Glutamatergic neuron (in vitro differentiated cells): ENCODE data around the gene LRP1B. TPM values are rescaled to one million over a fixed set of nuclear protein-coding genes. Genes with fewer than 3 reads are reported as not detected.

Experiments used
- DNase-seq: peaks from one replicate; pipeline ENCODE4 v3.0.0; 2022
- H3K27ac Mint-ChIP-seq: one replicate; pipeline ENCODE4 v1.8.0; 2020; ENCODE audit warnings: mild to moderate bottlenecking, mixed read lengths, inconsistent platforms; ENCODE audit not compliant: unreplicated experiment
- H3K27me3 Mint-ChIP-seq: one replicate; pipeline ENCODE4 v1.8.0; 2020; ENCODE audit warnings: mild to moderate bottlenecking, moderate library complexity, mixed read lengths, inconsistent platforms; ENCODE audit not compliant: unreplicated experiment
- H3K36me3 Mint-ChIP-seq: one replicate; pipeline ENCODE4 v1.8.0; 2020; ENCODE audit warnings: mild to moderate bottlenecking, mixed read lengths, inconsistent platforms; ENCODE audit not compliant: unreplicated experiment
- H3K4me1 Mint-ChIP-seq: one replicate; pipeline ENCODE4 v1.8.0; 2020; ENCODE audit warnings: mild to moderate bottlenecking, low read depth, mixed read lengths, inconsistent platforms; ENCODE audit not compliant: unreplicated experiment
- H3K4me3 Mint-ChIP-seq: one replicate; pipeline ENCODE4 v1.8.0; 2020; ENCODE audit warnings: mild to moderate bottlenecking, mixed read lengths, inconsistent platforms; ENCODE audit not compliant: unreplicated experiment
- H3K9me3 Mint-ChIP-seq: one replicate; pipeline ENCODE4 v1.8.0; 2020; ENCODE audit warnings: mild to moderate bottlenecking, moderate library complexity, mixed read lengths, inconsistent platforms; ENCODE audit not compliant: unreplicated experiment
- total RNA-seq: library from RNA; stranded (reverse); fragmentation: NEBNext Ultra II Directional; extraction: Animal tissue kit (Norgen Biotek cat#: 25700); gene quantifications from one replicate; pipeline ENCODE4 v1.2.1, GENCODE V29; 2021; ENCODE audit not compliant: unreplicated experiment
- TF ChIP-seq, protein P1 (sequence below): fragments of 200-600 bp; sonication (generic); IDR thresholded peaks from one replicate; pipeline ENCODE4 v1.5.0; 2021; ENCODE audit not compliant: partially characterized antibody, unreplicated experiment

Gene LRP1B
- total RNA-seq, 1 donor from 2014 or later, result 28.7 TPM

DNA sequence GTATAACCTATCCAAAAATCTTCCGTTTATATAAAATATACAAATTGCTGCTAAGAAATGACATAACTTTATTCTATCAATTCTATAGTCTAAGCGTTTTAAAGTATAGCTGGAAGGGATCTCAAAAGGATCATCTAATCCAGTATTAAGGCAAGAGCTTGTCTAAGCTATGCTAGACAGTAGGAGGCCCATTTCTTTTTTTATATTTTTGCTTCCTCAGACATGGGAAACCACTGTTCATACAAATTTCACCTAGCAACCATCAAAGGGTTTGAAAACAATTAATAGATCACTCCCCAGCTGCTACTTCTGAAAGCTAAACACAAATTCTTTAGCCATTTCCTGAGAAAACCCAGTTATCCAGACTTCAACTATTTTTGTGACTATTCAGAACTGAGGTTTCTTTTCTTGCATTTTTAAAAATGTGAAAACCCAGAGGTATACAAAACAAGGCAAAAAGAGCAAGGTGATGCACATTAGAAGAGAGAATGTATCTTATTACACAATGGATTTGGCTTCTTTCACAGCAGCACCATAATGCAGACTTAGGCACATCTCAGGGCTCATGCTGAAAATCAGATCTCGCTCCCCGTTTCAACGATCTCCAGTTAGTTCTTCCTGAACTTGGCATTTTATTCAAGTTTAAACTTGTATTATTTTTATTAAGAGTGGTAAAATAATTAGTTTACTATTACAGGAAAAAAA is 274.4 kb downstream of the LRP1B start:
- no peak for DNase-seq
- Mint-ChIP-seq H3K9me3 (no peaks in the 10 kb centered on the region), H3K27ac (no peak overlapping the region), H3K4me1 (peaks cover 18% of the 10 kb centered on the region), H3K4me3 (no peak overlapping the region), H3K27me3 (peaks cover 2% of the 10 kb centered on the region), H3K36me3 (no peaks in the 10 kb centered on the region)
- TF ChIP-seq, protein P1, sequence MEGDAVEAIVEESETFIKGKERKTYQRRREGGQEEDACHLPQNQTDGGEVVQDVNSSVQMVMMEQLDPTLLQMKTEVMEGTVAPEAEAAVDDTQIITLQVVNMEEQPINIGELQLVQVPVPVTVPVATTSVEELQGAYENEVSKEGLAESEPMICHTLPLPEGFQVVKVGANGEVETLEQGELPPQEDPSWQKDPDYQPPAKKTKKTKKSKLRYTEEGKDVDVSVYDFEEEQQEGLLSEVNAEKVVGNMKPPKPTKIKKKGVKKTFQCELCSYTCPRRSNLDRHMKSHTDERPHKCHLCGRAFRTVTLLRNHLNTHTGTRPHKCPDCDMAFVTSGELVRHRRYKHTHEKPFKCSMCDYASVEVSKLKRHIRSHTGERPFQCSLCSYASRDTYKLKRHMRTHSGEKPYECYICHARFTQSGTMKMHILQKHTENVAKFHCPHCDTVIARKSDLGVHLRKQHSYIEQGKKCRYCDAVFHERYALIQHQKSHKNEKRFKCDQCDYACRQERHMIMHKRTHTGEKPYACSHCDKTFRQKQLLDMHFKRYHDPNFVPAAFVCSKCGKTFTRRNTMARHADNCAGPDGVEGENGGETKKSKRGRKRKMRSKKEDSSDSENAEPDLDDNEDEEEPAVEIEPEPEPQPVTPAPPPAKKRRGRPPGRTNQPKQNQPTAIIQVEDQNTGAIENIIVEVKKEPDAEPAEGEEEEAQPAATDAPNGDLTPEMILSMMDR, result no peak

DNA sequence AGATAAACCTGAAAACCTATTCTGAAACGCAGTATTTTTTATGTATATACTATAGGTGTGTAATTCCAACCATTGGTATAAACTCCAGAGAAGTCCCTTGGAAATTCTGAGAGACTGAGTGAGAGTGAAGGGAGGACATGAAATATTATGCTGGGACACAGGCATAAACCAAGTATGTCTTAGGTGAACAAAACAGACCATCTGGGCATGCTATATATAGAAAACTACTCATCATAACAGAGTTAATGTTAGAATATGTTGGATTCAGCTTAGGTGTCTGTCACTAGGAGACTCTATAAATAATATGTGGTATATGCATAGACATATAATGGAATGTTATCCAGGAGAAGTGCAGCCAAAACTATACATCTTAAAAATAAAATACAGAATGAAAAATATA is 282.6 kb downstream of the LRP1B start:
- TF ChIP-seq, protein P1, result no peak
- no peak overlapping the region for H3K4me3 Mint-ChIP-seq
- no peaks in the 10 kb centered on the region for H3K36me3 Mint-ChIP-seq
- DNase-seq, result no peak
- H3K9me3 Mint-ChIP-seq, result no peaks in the 10 kb centered on the region
- peaks cover 14% of the 10 kb centered on the region for H3K4me1 Mint-ChIP-seq
- H3K27me3 Mint-ChIP-seq, result no peaks in the 10 kb centered on the region
- H3K27ac Mint-ChIP-seq, result no peak overlapping the region

DNA sequence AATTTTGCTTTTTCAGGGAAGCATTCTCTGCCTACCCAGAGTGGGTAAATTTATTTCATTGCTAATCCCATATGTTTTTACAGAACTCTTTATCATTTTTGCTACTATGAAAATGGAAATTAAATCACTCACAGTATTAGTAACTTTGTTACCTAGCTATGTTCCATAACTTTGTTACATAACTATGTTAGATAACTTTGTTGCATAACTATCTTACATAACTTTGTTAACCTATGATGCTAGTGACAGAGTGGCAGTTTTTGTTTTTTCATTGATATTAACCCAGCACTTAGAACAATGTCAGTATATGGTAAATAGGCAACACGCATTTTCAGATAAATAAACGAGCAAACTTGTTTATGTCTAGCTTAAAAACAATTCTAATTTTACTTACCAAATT is 286.6 kb downstream of the LRP1B start:
- H3K27me3 Mint-ChIP-seq, result peaks cover 2% of the 10 kb centered on the region
- H3K27ac Mint-ChIP-seq, result no peak overlapping the region
- no peaks in the 10 kb centered on the region for H3K36me3 Mint-ChIP-seq
- no peak for DNase-seq
- no peaks in the 10 kb centered on the region for H3K9me3 Mint-ChIP-seq
- no peak overlapping the region for H3K4me3 Mint-ChIP-seq
- peaks cover 11% of the 10 kb centered on the region for H3K4me1 Mint-ChIP-seq
- TF ChIP-seq, protein P1, result no peak

DNA sequence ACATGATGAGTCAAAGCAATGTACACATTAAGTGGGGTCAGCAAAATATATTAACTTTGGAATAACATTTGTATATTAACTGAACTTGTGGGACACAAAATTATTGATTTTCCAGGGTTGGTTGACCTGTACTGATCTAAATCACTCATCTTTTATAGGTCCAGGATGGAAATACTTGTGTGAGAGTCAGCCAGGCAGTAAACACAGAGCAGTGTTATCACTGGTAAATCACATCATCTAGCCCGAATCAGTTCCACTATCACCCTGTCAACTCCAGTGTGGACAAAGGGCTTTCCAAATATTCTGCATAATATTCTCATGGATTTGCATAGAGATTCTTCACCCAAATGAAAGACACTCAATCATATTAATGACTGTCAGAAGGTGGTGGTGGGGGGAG is 295.7 kb downstream of the LRP1B start:
- H3K36me3 Mint-ChIP-seq, result no peaks in the 10 kb centered on the region
- H3K4me1 Mint-ChIP-seq, result no peaks in the 10 kb centered on the region
- TF ChIP-seq, protein P1, result no peak
- H3K9me3 Mint-ChIP-seq, result no peaks in the 10 kb centered on the region
- no peak overlapping the region for H3K27ac Mint-ChIP-seq
- H3K4me3 Mint-ChIP-seq, result no peak overlapping the region
- no peak for DNase-seq
- no peaks in the 10 kb centered on the region for H3K27me3 Mint-ChIP-seq

DNA sequence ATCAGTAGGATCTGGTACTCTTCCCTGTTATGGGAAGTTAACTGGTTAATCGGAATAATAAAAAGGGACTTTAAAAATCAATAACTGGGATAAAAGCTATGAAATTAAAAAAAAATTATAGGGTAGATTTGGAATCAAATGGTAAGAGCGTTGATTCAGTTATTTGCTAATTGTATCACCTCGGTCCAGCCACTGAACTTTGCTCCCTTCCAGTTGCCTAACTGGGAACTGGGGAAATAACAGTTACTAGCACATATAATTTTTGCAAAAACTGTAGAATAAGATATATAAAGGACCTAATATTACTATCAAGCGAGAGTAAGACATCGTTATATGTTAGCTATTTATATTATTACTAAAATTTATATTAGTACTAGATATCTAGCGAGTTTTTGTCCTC is 302.1 kb downstream of the LRP1B start:
- Mint-ChIP-seq H3K27ac (no peak overlapping the region), H3K27me3 (no peaks in the 10 kb centered on the region), H3K4me1 (no peaks in the 10 kb centered on the region), H3K9me3 (no peaks in the 10 kb centered on the region), H3K36me3 (no peaks in the 10 kb centered on the region), H3K4me3 (no peak overlapping the region)
- TF ChIP-seq, protein P1, result no peak
- DNase-seq, result no peak
